Activated T-cell treated with anti-CD3 and anti-CD28 coated beads, Interleukin-2, amount 50 U/mL, for 1 hour (primary cell): ENCODE results near the gene VPS52.

Experiments
- DNase-seq: peaks from one replicate; pipeline ENCODE4 v3.0.0-alpha.2; 2020

Gene VPS52, protein sequence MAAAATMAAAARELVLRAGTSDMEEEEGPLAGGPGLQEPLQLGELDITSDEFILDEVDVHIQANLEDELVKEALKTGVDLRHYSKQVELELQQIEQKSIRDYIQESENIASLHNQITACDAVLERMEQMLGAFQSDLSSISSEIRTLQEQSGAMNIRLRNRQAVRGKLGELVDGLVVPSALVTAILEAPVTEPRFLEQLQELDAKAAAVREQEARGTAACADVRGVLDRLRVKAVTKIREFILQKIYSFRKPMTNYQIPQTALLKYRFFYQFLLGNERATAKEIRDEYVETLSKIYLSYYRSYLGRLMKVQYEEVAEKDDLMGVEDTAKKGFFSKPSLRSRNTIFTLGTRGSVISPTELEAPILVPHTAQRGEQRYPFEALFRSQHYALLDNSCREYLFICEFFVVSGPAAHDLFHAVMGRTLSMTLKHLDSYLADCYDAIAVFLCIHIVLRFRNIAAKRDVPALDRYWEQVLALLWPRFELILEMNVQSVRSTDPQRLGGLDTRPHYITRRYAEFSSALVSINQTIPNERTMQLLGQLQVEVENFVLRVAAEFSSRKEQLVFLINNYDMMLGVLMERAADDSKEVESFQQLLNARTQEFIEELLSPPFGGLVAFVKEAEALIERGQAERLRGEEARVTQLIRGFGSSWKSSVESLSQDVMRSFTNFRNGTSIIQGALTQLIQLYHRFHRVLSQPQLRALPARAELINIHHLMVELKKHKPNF

DNA sequence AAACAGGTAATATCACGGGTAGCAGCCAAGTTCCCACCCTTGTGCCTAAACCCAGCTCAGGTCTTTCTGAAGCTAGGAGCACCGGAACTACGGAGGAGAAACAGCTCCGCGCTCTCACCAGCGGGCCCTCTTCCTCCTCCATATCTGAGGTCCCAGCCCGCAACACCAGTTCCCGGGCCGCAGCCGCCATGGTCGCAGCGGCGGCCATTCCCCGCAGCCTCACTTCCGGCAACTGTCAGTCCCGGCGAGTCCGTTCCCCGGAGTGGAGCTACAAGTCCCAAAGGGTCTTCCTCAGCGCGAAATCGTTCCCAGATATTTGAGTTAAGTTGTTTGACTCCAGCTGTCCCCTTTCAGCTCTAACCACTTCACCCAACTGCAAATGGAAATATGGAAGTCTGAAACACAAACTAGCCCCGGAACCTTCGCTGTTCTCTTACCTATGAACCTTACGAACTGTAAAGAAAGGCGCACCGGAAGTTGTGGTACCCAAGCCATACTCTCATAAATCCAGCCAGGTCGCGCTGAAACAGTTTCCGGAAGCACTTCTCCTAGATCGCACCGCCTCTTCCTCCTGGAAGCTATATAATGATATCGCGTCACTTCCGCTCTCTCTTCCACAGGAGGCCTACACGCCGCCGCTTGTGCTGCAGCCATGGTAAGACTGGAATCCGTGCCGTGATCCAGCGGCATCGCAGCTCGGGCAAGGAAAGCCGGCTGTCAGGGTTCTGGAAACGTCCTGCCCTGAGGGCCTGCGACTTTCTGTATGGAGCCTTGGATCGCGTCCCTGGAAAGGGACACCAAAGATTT is at the start of gene VPS52, which contains the start of gene RPS18:
Gene VPS52 (minus strand): TSS at position 409 of the 807 bp plus-strand sequence. CDS start 201 bp downstream, at position 208.
Gene RPS18 (plus strand): TSS at position 608 of the 807 bp plus-strand sequence. CDS start 45 bp downstream, at position 653.
- DNase-seq, result peak; percentile 89

DNA sequence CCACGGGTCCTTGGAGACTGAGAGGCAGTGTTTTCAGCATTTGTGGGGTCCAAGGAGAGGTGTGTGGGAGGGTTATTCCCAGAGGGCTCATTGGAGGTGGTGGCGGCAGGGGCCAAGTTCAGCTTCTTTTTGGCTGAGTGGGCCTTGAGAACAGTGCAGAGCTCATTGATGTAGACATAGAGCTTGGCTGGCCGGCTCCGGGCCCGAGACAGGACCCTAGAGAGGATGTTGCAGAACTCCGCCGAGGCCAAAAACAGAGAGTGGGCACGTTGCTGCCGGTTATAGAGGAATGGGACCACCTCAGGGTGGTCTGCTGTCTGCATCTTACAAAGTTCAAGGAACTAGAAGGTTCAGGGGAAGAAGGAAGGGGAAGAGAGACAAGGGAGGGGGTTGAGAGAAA is 49.6 kb upstream of the VPS52 start:
- no peak for DNase-seq

DNA sequence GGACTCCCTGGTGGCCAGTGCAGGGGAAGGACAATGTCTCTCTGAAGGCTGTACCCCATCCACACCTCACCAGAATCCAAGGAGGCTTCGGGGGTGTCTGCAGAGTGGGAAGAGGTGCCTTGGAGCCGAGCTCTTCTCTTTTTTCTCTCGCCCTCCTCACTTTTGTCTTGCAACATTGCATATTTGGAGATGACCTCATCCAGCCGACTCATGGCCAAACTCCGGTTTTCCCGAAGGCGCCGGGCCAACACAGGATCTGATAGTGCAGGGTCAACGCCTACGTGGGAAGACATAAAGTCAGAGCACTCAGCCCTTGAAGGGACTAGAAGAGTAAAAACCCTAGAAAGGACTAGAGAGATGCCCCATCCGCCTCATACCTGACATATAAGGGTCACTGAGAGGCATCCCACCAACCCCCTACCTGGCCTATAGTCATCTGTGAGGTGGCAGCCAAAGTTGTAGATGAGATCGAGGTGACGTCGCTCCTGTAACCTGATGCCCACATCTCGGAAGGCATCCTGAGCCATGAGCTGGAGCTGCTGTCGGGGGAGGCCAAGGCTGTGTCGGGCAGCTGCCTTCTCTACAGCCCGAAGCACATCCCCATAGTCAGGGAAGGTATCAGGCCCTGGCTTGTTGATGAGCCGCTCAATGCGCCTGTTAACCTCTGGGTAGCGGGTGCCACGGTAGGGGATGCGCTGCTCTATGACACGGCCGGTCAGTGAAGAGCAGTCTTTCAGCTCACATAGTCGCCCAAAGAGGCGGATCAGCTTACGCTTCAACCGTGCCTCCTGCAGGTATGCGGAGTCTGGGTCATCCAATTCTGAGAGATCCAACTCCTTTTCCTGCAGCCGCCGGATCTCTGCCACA is 48.9 kb upstream of the VPS52 start:
- DNase-seq, result no peak

DNA sequence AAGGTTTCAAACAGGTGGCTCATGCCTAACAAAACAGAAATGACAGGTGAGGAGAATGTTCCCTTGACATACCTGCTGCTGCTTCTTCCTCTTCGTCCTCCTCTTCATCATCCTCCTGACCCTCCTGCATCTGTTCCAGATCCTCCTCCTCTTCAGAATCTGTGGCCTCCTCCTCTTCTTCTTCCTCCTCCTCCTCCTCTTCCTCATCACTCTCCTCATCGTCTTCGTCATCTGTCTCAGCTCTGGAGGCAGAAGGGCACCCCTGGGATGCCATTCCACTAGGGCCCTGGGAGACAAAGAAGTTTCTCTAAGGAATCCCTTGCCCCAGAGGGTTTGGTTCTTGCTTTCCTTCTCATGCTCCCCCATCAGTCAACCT is 48.3 kb upstream of the VPS52 start:
- no peak for DNase-seq

DNA sequence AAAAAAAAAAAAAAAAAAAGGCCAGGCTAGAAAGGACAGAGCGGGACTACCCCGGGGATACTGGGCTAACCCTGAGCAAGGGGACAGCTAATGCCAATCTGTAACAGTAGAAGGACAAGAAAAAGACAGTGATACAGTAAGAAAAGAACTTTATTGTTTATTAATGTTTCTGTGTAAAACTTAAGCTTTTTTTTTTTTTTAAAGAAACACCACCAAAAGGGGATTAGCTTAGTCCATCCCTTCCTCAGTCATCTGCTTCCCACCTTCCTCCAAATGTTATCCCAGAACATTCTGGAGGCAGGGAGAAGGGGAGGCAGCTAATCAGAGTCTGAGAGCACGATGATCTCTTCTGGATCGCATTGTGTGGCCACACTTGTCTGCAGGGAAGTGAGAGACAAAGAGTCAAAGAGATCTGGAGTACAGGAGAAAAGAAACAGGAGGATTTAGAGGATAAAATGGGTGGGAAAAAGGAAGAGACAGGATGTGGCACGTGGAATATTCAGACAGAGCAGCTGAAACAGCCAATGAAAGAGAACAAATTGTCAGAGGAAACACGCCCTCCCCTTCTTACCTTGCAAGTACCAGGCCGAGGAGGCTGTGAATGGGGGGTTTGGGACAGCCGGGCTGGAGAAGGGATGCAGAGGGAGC is 46.9 kb upstream of the VPS52 start:
- DNase-seq, result no peak

DNA sequence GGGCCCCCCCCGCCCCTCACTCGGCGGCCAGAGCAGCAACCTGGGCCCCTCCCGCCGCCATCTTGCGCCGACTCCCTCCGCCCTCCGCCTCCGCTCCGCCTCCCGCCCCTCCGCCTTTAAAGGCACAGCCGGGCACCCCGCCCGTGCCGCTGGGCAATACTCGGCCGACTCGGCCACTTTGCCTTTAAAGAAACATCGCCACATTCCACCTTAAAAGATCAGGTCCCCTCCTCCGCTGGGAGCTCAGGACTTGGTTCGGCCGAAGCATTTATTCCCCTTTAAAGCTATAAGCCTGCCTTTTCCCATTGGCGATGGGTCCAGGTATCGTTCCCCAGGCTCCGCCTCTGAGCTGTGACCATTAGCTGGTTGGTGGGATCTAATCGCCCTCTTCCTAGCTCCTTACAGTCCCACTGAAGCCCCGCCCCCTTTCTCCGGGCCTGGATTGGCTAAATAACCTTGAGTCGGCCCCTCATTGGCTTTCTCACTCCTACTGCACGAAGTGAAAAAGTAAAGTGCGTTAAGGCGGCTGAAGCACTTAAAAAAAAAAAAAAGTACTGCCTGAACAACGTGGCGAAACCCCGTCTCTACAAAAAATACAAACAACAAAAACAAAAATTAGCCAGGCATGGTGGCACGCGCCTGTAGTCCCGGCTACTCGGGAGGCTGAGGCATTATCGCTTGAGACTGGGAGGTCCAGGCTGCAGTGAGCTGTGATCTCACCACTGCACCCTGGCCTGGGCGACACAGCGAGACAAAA is 46.2 kb upstream of the VPS52 start, which contains the start of gene ZBTB22:
Gene ZBTB22 (minus strand): TSS at position 76 of the 757 bp plus-strand sequence. CDS start 828 bp downstream, outside the sequence.
- peak; percentile 95 for DNase-seq

DNA sequence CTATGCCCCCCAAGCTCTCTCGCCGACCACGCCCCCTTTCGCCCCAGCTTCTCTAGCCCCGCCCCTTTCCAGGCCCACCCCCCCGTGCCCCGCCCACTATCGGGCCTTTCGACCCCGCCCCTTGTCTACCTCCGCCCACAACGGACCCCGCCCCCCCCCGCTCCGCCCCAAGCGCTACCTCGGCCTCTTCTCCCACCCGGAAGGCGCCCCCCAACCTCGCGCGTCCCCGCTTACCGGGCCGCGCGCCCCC is 45.7 kb upstream of the VPS52 start:
- DNase-seq, result no peak

DNA sequence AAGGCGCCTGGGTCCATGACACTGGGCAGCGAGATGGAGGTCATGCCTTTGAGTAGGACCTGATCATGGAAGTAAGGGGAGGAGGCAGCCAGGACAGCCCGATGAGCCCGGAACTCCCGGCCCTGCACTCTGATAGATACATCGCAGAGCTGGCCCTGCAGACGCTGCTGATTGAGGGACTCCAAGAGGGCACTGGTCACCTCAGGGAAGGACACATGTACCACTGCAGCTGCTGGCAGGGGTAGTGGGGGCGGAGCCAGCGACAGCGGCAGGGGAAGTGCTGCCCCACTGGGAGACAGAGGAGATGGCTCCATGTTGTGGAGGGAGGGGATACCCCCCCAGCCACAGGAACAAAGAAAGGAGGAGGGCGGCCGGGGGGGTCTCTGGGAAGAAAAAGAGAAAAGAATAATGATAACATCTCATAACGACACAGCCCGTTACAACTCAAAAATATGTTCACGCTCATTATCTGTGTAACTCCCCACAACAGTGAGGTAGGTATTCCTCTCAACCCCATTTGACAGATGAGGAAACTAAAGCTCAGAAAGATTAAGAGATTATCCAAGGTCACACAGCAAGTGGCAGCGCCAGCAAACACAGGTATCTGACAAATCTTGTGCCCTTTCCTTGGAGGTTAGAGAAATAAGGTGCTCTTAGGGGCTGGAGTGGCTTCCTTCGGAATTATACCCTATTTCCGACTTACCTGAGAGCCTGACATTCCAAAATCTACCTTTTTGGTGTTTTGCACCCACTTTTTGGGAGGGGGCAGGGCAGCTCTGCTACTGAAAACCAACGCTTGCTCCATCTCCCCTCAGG is 45.1 kb upstream of the VPS52 start:
- peak; percentile 31 for DNase-seq

DNA sequence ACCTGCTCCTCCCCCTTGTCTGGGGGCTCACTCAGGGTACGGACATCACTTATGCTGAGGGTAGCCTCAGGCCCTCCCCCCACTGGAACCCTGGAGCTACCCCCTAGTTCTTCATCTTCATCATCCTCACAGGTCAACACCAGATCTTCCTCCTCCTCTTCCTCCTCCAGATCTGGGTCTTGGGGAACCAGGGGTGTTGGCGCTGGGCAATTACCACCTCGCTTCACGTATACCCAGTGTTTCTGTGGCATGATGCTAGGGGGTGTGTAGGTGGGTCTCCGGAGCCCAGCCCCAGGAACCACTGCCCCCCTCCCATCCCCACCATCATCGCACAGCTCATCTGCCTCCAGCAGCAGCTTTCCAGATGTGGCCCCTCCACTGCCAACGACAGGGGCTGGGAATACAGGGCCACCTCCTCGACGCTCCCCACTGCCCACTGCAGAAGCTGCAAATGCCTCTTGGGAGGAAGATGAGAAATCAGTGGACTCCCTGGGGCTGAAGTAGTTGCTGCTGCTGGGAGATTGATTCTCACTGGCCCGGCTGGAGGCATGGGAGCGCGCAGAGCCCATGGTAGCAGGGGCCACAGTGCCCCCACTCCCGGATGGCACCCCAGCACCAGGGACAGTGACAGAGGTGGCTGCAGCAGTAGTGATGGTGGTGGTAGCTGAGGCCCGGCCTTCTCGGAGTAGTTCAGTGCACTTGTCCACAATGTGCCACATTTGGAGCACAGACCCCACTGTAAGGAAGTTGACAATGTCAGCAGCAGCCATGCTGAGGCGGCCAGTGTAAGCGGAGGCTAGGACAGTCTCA is 44.3 kb upstream of the VPS52 start:
- no peak for DNase-seq

DNA sequence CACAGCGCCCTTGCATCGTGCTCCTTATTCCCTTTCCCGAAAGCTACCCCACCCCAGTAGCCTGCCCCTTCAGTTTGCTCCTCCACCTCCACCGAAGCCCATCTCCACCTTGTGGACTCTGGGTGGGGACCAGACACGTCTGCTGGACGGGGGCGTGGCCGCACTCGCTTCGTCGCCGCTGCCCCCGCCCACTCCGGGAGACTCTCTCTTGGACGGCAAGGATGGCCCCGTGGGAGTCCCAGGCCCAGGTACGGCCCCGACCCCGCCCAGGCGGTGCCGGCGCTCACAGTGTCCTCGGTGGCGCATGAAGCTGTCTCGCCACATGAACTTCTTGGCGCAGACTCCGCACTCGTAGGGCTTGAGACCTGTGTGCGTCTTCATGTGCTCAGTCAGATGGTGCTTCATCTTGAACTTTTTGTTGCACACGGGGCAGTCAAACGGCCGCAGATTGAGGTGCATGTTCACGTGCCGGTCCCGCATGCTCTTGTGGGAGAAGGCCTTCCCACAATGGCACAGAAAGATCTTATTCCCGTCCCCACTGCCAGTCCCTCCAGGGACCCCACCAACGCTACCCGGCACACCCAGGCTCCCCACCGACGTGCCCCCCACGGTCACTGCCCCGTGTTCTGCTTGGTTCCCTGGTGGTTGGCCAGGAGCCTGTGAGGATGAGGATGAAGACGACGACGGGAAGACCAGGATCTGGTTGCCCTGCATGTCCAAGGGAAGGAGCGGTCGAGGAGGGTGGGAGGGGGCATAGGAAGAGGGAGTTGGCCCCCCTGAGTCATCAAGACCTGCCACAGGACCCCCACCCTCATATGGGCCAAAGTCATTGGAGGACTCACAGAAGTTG is 43.5 kb upstream of the VPS52 start:
- DNase-seq, result peak; percentile 37

DNA sequence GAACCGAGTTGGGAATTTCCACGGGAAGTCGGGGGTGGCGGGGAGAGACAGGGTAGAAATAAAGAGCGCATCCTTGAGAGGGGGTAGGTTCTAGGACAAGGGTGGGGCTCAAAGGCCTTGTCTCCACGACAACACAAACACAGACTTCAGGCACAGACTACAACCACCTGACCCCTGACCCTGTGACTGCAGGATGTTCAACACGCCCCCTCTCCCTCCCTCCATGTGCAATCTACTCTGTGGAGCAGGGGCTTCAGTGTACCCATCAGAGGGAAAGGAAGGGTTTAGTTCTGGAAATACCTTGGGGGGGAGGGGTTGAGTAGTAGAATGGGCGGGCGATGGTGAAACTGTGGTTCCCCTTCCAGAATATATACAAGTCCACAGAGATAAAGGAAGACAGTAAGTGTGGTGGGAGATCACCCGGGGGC is 42.9 kb upstream of the VPS52 start:
- DNase-seq, result peak; percentile 68

DNA sequence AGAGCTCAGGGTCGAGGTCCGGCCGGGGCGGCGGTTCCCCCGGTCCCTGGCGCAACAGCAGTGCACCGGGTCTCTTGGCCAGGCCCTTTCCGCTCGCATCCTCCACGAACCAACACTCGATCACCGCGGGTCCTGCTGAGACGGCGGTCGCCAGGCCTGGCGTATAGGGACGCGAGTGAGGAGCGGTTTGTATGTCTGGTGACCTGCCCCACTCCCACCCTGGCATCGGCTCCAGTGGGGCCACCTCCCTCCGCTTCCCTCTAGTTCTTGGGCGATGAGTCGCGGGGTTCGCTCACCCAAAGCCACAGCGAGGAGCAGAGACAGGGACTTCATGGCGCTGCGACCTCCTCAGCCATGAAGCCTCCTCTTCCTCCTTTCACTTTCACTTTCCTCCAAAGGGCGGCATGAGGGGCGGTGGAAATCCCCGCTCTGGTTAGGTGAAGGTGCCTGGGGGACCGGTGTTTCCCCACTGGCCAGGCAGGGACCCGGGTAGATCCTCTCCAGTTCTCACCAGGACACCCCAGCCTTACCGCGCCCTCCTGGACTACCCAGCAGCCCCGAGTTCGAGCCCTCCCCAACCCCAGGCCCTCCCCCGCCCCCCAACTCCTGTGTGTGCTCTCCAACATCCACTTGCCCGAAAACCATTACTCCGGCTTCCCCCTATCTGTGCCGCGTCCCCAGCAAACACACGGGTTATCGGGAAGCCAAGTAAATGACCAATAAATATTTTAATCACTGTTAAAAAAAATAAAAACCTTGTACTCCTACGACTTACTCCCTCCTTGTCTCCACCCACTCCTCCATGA is 42.2 kb upstream of the VPS52 start, which contains the start of gene TAPBP:
Gene TAPBP (minus strand): TSS at position 370 of the 806 bp plus-strand sequence. CDS start 37 bp downstream, at position 333.
- DNase-seq, result peak; percentile 82

DNA sequence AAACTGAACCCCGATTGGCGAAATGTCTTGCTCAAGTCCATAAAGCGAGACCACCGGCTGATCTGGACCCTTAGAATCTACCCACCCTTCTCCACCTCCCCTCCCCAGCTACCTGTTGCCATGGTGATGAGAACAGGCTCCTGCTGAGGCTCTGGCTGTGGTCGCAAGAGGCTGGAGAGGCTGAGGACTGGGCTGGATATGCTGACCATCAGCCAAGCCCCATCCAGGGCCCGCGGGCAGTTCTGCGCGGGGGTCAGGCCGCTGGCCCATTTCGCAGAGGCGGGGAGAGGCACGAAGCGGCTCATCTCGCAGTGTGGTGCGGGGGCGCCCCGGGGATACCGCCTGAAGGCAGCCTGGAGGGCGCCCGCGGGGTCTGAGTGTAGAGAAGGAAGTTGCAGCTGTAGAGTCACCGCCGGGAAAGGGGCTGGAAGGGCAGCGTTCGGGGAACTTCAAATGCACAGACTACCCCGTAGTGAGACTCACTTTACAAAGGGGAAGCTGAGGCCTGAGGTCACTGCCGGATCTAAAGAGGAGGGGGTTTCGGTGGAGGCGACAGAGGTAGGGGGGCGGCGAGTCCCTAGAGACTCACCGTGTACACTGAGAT is 41.5 kb upstream of the VPS52 start:
- DNase-seq, result peak; percentile 57

DNA sequence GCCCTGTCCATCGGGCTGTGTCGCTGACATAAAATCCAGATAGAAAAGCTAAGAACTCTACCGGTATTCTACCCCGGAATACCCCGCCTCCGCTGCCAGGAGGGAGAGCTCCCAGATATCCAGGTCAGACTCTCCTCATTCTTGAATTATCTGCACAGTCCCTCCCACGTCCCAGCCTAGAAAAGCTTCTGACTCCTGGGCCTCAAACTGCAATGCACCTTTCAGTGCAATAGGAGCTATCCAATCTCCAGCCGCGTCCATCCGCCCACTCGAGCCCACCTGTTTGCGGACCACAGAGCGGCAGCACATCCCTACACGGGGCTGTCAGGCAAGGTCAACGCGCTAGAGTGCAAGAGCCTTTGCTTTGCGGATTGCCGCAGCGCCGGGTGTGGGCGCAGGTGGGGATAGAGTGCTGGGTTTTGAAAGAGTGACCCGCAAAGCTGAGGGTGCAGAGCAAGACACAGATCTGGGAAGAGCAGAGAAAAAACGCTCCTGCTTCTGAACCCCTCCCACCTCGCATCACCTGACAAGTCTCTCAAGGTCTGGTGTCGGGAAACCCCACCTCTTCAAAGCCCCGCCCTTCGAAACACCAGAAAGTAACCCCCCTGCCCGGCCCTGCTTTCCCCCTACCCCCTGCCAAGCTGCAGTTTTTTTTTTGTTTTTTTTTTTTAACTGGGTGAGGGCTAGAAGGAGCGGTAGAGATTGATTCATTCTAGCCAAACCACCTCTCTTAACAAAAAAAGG is 40.9 kb upstream of the VPS52 start:
- DNase-seq, result peak; percentile 78

DNA sequence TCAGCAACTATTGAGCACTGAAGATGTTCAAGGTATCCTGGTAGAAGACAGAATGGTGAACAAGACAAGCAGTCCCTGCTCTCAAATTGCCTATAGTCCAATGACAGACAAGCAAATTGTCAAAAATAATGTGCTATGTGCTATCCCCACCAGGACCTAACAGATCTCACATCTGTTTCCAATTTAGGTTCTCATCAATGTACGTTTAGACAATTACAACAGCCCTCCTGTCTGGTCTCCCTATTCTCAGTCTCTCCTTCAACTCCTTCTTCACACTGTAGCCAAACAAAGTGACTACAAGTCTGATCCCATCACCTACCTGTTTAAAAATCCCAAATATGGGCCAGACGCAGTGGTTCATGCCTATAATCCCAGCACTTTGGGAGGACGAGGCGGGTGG is 34.7 kb upstream of the VPS52 start:
- no peak for DNase-seq

DNA sequence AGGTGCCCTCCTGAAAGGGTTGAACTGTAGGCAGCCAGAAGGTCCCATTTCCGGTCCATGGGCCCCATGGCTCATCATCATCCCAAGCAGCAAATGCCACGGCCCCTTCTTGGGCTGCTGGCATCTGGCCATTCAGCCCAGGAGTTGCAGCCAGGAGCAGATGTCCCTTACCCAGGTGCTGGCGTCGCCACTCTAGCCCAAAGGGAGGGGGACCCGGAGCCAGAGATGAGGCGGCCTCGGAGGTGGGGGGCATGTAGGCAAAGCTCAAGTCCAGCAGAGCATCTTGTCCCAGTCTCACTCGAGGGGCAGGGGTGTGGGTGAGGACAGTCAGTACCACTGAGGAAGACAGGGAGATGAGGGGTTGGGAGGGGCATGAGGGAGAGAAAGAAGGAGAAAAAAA is 33.4 kb upstream of the VPS52 start:
- DNase-seq, result no peak
